GM12801 (cell line): ENCODE data around the gene CD74.

Source experiments
- TF ChIP-seq, protein P1 (sequence below): IDR thresholded peaks from one replicate; pipeline ENCODE4 v1.5.1; 2011; ENCODE audit warnings: control low read depth; ENCODE audit not compliant: insufficient read length; ENCODE audit errors: extremely low read depth

CD74 gene

DNA sequence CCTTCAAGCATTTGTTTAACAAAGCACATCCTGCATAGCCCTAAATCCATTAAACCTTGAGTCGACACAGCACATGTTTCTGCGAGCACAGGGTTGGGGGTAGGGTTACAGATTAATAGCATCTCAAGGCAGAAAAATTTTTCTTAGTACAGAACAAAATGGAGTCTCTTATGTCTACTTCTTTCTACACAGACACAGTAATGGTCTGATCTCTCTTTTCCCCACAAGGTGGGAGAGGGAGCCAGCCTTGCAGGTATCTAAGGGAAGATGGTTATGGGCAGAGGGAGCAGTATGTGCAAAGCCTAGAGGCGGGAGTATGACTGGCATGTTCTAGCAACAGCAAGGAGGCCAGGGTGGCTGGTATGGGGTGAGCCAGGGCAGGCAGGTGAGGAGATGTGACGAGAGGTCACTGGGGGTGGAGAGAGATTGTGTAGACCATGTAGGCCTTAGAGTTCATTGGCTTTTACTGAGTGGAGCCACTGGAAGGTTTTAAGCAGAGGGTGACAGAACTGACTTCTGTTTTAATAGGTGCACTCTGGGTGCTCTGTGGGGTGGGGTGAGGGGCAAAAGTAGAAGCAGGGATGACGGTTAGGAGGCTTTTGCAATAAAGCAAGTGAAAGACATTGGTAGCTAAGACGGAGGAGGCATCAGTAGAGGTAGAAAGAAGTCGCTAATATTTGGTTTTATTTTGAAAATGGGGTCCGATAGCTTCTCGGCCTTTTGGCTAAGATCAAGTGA, 42.0 kb upstream of the CD74 start:
- TF ChIP-seq, protein P1, sequence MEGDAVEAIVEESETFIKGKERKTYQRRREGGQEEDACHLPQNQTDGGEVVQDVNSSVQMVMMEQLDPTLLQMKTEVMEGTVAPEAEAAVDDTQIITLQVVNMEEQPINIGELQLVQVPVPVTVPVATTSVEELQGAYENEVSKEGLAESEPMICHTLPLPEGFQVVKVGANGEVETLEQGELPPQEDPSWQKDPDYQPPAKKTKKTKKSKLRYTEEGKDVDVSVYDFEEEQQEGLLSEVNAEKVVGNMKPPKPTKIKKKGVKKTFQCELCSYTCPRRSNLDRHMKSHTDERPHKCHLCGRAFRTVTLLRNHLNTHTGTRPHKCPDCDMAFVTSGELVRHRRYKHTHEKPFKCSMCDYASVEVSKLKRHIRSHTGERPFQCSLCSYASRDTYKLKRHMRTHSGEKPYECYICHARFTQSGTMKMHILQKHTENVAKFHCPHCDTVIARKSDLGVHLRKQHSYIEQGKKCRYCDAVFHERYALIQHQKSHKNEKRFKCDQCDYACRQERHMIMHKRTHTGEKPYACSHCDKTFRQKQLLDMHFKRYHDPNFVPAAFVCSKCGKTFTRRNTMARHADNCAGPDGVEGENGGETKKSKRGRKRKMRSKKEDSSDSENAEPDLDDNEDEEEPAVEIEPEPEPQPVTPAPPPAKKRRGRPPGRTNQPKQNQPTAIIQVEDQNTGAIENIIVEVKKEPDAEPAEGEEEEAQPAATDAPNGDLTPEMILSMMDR: no peak

DNA sequence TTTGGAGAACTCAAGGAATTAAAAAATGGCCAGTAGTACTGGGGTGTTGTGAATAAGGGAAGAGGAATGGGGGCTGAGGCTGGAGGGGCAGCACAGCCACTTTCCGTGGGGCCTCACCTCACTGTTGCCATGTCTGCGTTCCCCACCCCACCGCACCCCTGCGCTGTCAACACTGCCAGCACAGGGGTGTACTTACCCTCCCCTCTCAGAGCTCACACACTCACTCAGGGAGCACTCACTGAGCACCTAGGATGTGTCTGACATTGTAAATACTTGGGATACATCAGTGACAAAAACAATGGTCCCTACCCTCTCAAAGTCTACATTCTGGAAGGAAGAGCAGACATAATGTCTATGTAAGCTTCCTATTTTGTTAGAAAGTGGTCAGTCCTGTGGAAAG, 40.2 kb upstream of the CD74 start:
- TF ChIP-seq, protein P1: no peak

DNA sequence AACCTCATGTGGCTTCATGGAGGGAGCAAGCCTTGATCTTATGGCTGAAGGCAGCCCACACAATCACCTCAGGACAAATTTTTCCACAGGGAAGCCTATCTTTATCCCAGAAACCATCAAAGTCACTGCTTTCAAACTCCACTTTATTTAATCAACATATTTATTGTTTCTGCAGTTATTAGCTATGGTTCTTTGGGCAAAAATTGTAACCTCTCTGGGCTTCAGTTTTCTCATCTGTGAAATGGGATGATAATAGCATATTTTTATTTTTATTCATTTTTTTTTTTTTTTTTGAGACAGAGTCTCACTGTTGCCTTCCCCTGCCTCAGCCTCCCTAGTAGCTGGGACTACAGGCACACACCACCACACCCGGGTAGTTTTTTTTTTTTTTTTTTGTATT, 38.9 kb upstream of the CD74 start:
- TF ChIP-seq, protein P1: no peak

DNA sequence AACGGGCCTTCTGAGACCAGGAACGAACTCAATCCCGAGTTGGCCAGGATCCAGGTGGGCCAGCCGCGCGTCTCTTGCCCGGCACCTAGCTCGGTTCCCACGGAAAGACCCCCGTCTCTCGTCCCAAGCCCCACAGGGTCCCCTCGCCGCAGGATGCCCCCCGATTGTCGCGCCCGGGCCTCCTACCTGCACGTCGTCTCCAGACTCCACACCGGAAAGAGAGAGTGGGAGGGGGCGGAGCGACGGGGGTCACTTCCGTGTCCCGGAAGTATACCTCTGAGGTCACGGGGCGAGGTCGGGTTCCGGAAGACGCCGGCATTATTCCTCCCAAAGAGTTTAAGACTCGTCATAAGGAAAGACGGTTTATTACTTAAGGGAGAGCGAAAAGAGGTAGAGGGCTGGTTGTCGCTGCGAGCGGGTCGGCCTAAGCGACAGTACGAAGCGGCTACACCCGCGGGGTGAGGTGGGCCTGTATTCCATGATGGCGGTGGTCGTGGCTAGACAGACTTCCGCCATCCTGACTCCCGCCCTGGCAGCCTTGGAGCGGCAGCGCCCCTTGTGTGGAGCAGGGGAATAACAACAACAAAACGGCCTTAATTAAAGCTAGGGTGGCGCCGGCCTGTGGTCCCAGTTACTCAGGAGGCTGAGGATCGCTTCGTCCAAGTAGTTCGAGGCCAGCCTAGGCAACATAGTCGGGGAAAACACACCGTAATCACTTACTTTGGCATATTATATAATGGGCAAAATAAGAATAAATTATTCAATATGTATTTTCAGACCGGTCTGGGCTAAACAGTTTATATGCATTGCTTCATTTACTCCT, 37.0 kb upstream of the CD74 start, which contains the start of gene RPS14:
Gene RPS14, minus strand, starts transcription at position 223 of the 823 bp plus-strand sequence. CDS start 2,006 bp downstream, outside the sequence.
- TF ChIP-seq, protein P1: peak; percentile 2

DNA sequence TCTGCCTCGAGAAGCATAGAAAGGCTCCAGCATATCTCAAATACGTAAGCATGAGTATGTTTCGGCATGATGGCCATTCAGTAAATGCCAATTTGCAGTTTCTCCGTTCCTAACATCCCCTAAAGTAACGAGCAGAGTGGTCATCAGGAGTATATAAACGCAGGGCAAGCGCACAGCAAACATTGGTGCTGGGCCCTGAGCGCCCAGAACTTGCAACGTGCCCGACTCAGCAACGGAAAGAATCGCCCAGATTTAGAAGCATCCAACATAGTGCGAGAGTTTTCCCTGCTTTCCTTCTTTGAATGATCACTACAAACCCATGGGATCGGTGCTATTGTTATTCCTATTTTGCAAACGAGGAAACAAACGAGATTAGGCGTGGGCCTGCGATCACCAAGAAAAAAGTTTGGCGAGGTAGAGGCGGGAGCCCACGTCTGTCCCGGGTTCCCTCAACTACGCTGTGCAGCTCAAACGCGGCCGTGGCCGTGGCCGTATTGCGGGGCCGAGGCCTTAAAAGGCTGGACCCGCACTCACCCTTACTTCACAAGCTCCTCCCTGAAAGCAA, 36.3 kb upstream of the CD74 start:
- TF ChIP-seq, protein P1: no peak

DNA sequence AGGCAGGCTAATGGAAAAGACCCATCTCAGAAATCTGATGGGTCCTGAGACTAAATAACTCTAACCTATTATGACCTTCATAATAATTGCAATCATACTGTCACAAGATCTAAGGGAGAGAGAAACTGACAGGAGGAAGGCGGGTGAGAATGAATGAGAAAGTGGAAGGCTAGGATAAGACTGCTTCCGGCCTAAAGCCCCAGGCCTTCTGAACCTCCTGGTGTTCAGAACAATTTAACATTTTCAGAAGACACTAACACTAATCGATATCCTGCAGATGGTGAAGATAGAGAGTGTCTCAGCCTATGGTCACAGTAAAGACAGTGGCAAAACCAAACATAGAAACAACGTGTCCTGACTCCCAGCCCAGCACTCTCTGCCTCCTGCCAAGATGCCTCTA, 35.6 kb upstream of the CD74 start:
- TF ChIP-seq, protein P1: no peak

DNA sequence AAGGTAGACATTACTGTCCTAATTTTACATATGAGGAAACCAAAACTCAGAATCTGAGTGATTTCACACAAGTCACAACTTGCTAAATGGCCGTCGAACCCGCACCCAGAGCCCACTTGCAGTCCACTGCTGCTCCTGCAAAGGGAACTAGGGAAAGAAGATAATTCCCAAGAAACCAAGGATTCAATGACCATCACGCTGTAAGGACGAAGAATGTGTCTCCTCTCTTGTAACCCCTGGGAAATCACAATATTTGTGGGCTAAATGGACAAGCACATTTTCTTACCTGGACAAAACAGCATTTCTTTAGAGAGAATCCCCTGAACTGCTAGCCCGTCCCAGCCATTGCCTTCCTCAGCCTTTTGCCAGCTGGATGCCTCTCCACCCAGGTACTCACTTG, 34.5 kb upstream of the CD74 start:
- TF ChIP-seq, protein P1: no peak
